GOT3 (cell line): Measurements from ENCODE around the gene PTPN12.

ENCODE experiments used
- DNase-seq: peaks from one replicate; lab custom pipeline; 2025; ENCODE audit warnings: mixed read lengths; lab: John Stamatoyannopoulos, UW

The PTPN12 gene

DNA sequence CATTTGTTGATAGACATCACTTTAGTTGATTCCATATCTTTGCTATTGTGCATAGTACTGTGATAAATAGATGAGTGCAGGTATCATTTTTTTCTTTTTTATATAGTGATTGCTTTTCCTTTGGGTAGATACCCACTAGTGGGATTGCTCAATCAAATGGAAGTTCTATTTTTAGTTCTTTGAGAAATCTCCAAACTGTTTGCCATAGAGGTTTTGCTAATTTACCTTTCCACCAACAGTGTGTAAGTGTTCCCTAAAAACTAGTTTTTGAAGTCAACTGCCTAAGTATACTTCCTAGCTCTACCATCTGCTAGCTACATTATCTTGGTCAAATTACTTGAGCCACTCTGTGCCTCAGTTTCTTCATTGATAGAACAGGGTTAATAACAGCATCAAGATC is 127.6 kb downstream of the PTPN12 start:
- no peak for DNase-seq

DNA sequence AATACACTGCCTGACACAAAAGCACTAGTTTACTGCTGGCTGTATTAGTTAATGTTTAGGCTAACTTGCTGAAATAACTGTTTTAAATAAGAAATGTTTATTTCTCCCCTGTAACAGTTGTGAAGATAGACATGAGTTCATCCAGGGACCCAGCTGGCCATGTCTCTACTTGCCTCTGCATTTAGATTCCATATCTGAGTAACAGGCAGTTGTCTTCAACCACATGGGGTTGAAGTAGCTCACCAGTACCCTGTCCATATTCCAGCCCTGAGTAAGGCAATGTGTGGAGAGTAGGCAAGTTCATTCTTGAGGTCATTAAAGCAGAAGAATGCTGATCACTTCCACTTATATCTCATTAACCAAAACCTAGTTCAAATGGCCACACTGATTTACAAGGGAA is 128.1 kb downstream of the PTPN12 start:
- DNase-seq, result no peak

DNA sequence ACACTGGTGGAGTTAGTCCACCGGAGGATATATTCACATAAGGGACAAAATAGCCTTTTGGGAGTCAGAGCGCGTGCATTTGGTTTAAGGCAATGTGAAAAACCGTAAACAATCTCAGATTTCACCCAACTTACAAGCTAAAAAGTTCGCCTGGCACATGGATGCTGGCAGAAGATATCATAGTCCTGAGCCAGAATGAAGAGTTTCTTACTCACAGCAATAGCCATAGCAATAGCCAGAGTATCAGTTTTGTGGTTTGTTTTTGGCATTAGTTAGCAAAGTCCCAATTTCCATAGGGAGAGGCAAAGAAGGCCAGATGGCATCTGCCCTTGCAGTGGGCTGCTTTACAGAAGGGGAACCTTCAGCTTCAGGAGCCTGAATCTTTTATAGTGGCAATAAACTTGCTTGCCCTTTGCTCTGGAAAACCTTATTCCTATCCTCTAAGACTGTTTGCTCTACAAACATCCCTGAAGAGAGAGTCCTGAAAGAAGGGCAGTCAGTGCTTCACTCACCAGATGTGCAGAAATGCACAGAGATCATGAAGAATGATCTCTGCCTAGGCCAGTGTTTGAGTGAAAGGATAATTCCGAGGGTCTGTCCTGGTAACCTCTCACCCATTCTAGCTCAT is 130.5 kb downstream of the PTPN12 start:
- no peak for DNase-seq

DNA sequence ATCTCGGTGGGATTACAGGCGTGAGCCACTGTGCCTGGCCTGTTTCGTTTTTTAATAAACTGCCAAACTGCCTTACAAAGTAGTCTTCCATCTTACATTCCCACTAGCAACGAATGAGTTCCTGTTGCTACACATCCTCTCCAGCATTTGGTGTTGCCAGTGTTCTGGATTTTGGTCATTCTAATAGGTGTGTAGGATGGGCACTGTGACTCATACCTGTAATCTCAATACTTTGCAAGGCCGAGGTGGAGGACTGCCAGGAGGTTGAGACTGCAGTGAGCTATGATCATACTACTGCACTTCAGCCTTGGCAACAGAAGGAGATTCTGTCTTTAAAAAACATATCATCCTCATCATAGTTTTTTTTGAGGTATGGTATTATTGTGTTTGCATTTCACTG is 137.8 kb downstream of the PTPN12 start:
- DNase-seq, result no peak

DNA sequence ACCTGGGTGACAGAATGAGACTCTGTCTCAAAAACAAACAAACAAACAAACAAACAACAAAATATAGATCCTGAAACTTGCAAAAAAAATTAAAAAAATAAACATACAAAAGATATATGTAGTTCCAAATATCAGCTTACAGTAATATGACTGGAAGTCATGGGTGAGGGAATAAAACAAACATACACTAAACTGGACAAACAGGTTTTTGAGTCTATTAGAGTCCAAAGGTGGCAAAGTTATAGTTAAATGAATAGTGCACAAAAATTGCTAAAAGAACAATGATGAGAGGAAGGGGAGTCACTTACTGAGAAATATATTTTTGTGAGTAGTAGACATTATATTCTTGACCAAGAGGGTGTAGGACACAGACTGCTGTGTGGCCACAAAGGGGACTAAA is 142.5 kb downstream of the PTPN12 start:
- DNase-seq, result no peak

DNA sequence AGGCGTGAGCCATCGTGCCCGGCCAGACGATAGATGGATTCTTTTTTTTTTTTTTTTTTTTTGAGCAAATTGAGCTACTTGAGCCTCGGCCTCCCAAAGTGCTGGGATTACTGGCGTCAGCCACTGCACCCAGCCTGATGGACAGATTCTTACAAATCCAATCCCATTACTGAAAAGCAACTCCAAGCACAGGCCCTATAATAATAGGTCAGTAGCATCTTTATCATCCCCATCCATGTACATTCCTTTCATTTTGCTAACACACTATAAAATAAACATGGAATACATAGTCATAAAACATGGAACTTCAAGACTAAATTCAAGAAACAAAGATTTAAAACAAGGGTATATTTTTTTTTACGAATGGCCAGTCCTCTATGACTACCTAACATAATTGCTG is 143.2 kb downstream of the PTPN12 start:
- DNase-seq, result no peak

DNA sequence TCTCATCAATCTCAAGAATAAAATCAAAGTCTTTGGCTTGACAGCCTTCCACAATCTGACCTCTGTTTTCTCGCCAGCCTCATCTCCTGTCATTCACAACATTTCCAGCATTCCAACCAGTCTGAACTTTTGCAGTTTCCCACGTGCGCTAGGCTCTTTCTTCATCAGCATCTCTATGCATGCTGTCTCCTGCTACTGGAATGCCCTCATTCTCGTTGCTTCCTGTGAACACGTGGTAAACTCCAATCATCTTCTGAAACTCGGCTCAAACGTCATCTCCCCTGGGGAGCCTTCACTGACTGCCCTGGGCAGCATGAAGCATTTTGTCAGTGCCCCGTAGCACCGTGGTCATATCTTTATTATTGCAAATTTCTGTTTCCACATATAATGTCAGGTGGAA is 146.9 kb downstream of the PTPN12 start:
- DNase-seq, result no peak

DNA sequence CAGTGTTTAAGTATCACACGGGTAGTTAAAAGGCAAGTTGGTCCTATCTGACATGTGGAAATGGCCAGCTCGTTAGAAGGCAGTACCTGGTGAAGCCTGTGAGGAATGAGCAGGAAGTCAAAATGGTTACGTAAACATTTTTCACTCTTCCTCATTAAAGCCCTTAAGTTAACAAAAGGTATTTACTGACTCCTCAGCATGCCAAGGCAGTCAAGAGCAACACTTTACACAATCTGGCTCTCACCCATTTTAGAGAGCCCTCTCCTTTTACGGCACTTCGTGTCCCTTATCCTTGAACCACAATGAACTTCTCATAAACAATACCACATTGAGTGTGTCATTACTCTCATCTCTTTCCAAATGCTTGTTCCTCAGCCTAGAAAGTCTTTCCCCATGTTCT is 148.1 kb downstream of the PTPN12 start:
- DNase-seq, result no peak

DNA sequence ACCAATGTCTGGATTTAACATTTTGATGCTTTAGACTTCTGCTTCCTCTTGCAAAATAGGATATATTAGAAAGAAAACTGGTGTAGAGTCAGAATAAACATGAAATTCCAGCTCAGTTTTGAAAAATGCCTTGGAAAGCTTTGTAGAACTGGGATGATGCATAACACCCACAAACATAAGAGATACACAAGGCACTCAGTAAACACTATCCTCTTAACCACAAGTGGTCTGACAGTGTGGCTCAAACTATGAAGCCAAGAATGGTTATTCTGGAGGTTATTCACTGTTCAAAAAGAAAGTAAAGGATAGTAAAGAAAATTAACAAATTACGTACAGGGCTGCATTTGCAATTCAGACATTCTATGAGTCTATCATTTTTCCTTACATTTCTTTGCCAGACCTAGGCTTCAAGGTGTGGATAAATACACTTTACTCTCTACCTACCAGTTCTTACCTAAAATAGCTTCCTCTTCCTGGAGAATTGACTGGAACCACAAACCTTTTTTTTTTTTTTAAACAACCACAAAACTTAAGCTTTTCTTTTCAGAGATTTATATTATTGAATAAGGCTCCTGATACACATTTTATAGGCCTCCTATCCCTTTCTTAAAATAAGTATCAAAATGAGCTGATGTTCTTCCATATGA is 150.1 kb downstream of the PTPN12 start:
- DNase-seq, result no peak

DNA sequence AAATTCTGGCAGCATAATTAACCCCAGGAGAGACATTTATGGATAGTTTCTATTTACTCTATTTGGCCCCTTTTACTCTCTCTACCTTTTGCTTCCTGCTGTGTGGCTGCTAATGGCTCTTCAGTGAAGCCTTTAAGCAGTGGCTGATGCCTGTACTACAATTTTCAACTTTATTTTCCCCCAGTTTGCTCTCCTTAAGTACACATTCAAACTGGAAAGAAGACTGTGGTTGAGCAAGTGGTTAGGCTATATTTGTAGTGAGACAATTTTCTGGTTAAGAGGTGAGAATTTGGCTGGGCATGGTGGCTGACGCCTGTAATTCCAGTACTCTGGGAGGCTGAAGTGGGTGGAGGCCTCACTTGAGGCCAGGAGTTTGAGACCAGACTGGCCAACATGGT is 150.7 kb downstream of the PTPN12 start:
- DNase-seq, result no peak
